Sciatic nerve (tissue), 2 donors: ENCODE results near the gene EHMT2. TPM values are rescaled to one million over a fixed set of nuclear protein-coding genes. Genes with fewer than 3 reads are reported as not detected.
"Not testable (repeated sequence)": the region's sequence is repeated elsewhere in the genome, so short reads cannot be mapped to it uniquely, and the experiment has no call there.

ENCODE experiments used
- ATAC-seq: fragments of 200-7000 bp; cut with Tn5 transposase; one replicate; pipeline ENCODE4 v1.9.1; 2020; ENCODE audit warnings: mild to moderate bottlenecking, moderate library complexity
- DNase-seq: peaks from one replicate; pipeline ENCODE4 v3.0.0-alpha.2; 2020; ENCODE audit warnings: low spot score
- intact Hi-C: fragments of 100-400 bp; cut with DNase I; formaldehyde crosslinking; loops from one replicate; pipeline ENCODE4 v1.14.2; 2022
- total RNA-seq: library from RNA; stranded (reverse); fragmentation: NEBNext Ultra II Directional; extraction: Animal tissue kit (Norgen Biotek cat#: 25700); gene quantifications from one replicate; pipeline ENCODE4 v1.2.1, GENCODE V29; 2021
- donor health status: DM: no; HTN: no; CAD: no.
- donor health status: DM: no; HTN: no; CAD: no.

EHMT2 gene
- 49.4 TPM for total RNA-seq

DNA sequence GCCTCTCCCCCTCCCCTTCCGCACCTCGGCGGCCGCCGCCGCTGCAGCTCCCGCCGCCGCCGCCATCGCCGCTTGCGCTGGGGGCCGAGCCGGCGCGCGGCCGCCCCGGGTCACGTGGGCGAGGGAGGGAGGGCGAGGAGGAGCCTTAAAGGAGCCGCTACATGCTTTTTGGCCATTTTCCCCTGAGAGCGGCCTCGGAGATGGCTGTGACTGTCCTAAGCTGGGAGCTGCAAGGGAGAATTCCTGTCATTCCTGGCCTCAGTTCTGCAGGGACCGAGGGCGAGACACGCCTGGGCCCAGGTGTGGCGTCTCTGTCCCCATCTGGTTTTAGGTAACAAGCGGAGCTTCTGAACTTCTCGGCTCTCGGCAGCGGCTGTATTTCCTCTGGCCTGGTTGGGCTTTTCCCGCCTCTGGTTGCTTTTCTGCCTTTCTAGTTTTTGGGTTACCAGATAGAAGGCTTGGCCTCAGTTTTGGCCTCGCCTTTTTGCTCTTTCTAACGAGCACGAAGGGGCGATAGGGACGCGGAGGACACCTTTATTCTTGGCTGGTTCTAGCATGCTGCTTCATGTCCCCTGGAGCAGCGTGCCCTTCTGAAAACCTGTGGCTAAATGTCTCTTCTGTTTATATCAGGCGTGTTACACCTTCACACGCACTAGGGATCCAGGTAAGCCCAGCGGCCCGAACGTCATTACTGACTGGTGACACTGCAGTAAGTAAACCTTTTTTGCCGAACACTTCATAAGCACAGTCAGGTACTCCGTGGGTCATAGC lies at the start of gene EHMT2:
Gene EHMT2 (minus strand): TSS at position 87 of the 771 bp plus-strand sequence. CDS start 21 bp downstream, at position 66.
- DNase-seq (peak; percentile 92), ATAC-seq (peak; percentile 78)
- intact Hi-C loops, result loop anchor here (10.0 kb wide), 1 partner anchor 163 kb away; the partner anchor contains the start of gene CLIC1

DNA sequence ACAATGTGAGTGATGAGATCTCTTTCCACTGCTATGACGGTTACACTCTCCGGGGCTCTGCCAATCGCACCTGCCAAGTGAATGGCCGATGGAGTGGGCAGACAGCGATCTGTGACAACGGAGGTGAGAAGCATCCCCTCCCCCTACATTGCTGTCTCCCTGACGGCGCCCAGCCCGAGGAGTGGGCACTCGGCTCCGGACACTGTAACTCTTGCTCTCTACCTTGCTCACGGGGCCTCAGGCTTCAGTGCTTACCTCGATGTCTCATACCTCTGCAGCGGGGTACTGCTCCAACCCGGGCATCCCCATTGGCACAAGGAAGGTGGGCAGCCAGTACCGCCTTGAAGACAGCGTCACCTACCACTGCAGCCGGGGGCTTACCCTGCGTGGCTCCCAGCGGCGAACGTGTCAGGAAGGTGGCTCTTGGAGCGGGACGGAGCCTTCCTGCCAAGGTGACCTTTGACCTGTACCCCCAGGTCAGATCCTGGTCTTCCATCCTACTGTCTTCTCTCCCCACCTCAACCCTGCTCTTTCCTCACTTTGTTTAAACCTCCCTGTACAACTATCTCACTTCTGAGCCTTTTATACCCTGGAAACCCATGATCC lies 49.7 kb upstream of the EHMT2 start:
- intact Hi-C loops, result no loop called here
- DNase-seq (no peak), ATAC-seq (no peak)

GRCh38 chr6:31946370-31946885 lies 48.9 kb upstream of the EHMT2 start:
- intact Hi-C loops, result no loop called here
- no peak for ATAC-seq
- no peak for DNase-seq

- ATAC-seq (peak; percentile 91), DNase-seq (peak; percentile 87)
- intact Hi-C loops, result no loop called here
These were observed 48.2 kb upstream of the EHMT2 start, which contains the start of gene CFB for GRCh38 chr6:31945507-31946369. Gene CFB, plus strand, starts transcription at chr6:31946095. Its CDS starts 127 bp downstream, at chr6:31946222.

- ATAC-seq, result no peak
- intact Hi-C loops, result no loop called here
- DNase-seq, result no peak
These were observed 47.6 kb upstream of the EHMT2 start for GRCh38 chr6:31945154-31945506.

- ATAC-seq (no peak), DNase-seq (no peak)
- intact Hi-C loops, result no loop called here
These were observed 46.2 kb upstream of the EHMT2 start for GRCh38 chr6:31943742-31944141.

GRCh38 chr6:31940256-31940664 lies 42.8 kb upstream of the EHMT2 start:
- intact Hi-C loops, result no loop called here
- ATAC-seq (no peak), DNase-seq (no peak)

DNA sequence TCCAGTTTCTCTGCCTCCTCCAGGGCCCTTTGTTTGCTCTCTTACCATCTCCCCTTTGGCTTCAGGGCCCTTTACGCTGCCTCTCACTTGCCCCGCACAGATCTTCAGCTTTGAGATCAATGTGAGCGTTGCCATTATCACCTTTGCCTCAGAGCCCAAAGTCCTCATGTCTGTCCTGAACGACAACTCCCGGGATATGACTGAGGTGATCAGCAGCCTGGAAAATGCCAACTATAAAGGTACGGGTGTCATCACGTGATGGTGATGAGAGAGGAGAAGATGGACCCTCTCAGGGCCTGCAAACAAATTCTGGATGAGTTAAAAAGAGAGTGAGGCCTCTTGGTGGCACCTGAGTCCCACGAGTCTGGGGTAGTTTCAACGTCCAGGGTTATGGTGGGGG lies 38.3 kb upstream of the EHMT2 start:
- ATAC-seq (no peak), DNase-seq (no peak)
- intact Hi-C loops, result no loop called here

GRCh38 chr6:31935021-31935420 lies 37.5 kb upstream of the EHMT2 start:
- intact Hi-C loops, result no loop called here
- DNase-seq (no peak), ATAC-seq (no peak)

DNA sequence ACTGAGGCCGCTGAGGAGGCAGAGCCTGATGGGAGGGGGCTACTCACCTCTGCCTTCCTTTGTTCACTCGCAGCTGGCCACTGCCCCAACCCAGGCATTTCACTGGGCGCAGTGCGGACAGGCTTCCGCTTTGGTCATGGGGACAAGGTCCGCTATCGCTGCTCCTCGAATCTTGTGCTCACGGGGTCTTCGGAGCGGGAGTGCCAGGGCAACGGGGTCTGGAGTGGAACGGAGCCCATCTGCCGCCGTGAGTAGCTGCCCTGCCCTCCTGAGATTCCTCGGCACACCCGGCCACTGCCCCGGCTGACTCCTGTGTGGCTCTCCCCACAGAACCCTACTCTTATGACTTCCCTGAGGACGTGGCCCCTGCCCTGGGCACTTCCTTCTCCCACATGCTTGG lies 36.0 kb upstream of the EHMT2 start:
- intact Hi-C loops, result no loop called here
- ATAC-seq (peak; percentile 36), DNase-seq (no peak)

- ATAC-seq, DNase-seq, intact Hi-C loops: not testable (repeated sequence)
These were observed 34.6 kb upstream of the EHMT2 start for GRCh38 chr6:31932137-31932536.

DNA sequence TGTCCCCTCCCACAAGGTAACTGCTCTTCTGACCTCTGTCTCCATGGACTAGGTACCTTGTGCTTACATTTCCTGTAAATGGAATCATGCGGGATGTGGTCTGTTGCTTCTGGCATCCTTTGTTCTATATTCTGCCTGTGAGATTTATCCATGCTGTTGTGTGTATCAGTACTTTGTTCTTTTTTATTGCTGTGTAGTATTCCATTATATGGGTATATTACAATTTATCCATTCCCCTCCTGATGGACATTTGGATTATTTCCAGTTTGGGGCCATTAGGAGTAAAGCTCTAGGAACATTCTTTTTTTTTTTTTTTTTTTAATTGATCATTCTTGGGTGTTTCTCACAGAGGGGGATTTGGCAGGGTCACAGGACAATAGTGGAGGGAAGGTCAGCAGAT lies 33.5 kb upstream of the EHMT2 start:
- DNase-seq (no peak), ATAC-seq (no peak)
- intact Hi-C loops, result no loop called here

- DNase-seq (no peak), ATAC-seq (no peak)
- intact Hi-C loops, result no loop called here
These were observed 31.1 kb upstream of the EHMT2 start for GRCh38 chr6:31928672-31928939.

- ATAC-seq (peak; percentile 42), DNase-seq (no peak)
- intact Hi-C loops, result no loop called here
These were observed 30.6 kb upstream of the EHMT2 start for GRCh38 chr6:31927863-31928671.

DNA sequence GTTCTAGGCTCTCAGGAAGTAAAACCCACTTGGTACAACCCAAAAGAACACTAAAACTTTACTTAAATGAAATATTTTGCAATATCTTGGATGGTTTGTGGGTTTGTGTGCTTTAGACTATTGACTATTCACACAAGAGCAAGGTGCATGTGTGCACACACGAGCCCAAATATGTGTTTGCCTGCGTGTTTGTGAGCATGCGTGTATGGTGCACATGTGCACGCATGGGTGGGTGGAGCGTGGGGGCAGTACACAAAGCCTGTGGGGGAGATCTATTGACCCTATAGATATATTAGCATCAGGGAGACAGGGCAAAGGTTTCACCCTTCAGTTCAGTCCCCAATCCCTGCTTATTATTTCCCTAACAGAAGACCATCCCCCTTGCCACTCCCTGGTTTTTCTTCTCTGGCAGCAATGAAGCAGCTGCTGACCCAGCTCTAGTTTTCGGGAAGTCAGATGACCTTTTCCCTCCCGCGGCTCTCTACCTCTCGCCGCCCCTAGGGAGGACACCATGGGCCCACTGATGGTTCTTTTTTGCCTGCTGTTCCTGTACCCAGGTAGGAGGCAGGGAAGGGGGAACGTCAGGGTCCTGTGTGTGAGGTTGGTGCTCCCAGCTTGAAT lies 29.9 kb upstream of the EHMT2 start, which contains the start of gene C2:
Gene C2 (plus strand): TSS at position 476 of the 621 bp plus-strand sequence. CDS start 36 bp downstream, at position 512.
- ATAC-seq (peak; percentile 36), DNase-seq (no peak)
- intact Hi-C loops, result no loop called here

- intact Hi-C loops, result no loop called here
- DNase-seq, result no peak
These were observed 25.4 kb upstream of the EHMT2 start for GRCh38 chr6:31922942-31923341.

GRCh38 chr6:31920811-31921210 lies 23.3 kb upstream of the EHMT2 start:
- ATAC-seq, result no peak
- intact Hi-C loops, result no loop called here
- DNase-seq, result no peak

More at GRCh38 chr6:31922942-31923341, 25.4 kb upstream of the EHMT2 start:
- no peak for ATAC-seq

GRCh38 chr6:31919624-31920303 lies 22.3 kb upstream of the EHMT2 start:
- ATAC-seq (no peak), DNase-seq (no peak)
- intact Hi-C loops, result no loop called here
